Neural crest cell (in vitro differentiated cells): ENCODE results near the gene VEGFB. TPM values are rescaled to one million over a fixed set of nuclear protein-coding genes. Genes with fewer than 3 reads are reported as not detected.

Experiments used
- DNase-seq: peaks from one replicate; pipeline ENCODE4 v3.0.0; 2021; ENCODE audit warnings: low read depth, mixed read lengths, low spot score
- H3K27ac Mint-ChIP-seq: one replicate; pipeline ENCODE4 v1.8.0; 2021; ENCODE audit warnings: mild to moderate bottlenecking, mixed read lengths; ENCODE audit not compliant: unreplicated experiment
- H3K27me3 Mint-ChIP-seq: 2 replicates; pipeline ENCODE4 v1.8.0; 2021; ENCODE audit warnings: low read depth, mild to moderate bottlenecking, mixed read lengths
- H3K36me3 Mint-ChIP-seq: 2 replicates; pipeline ENCODE4 v1.8.0; 2021; ENCODE audit warnings: low read depth, mild to moderate bottlenecking, mixed read lengths
- H3K4me1 Mint-ChIP-seq: 2 replicates; pipeline ENCODE4 v1.8.0; 2021; ENCODE audit warnings: mixed read lengths
- H3K4me3 Mint-ChIP-seq: one replicate; pipeline ENCODE4 v1.8.0; 2021; ENCODE audit warnings: mild to moderate bottlenecking, mixed read lengths
- H3K9me3 Mint-ChIP-seq: 2 replicates; pipeline ENCODE4 v1.8.0; 2021; ENCODE audit warnings: mixed read lengths
- CTCF ChIP-seq: fragments of 200-600 bp; sonication (generic); conservative IDR thresholded peaks from 2 replicates; pipeline ENCODE4 v1.5.0; 2021; ENCODE audit warnings: antibody characterized with exemption, mild to moderate bottlenecking
- total RNA-seq: library from RNA; stranded (reverse); gene quantifications from 2 replicates; pipeline ENCODE4 v1.2.1, GENCODE V29; 2021

The VEGFB gene
- total RNA-seq, 1 donor from 2014 or later = 62.7 TPM

GRCh38 chr11:64251016-64251752 is 16.8 kb downstream of the VEGFB start, which contains the start of gene PLCB3:
Gene PLCB3, plus strand, starts transcription at chr11:64251530. Its CDS starts 120 bp downstream, at chr11:64251650.
- DNase-seq = peak; percentile 72
- Mint-ChIP-seq H3K4me3 (peak within 1 kb of the TSS; percentile 90), H3K27ac (no peak within 1 kb of the TSS), H3K27me3 (peaks cover 3% of the 10 kb centered on the region), H3K4me1 (peaks cover 28% of the 10 kb centered on the region), H3K36me3 (no peaks in the 10 kb centered on the region), H3K9me3 (no peaks in the 10 kb centered on the region)
- peak; percentile 87 for TF ChIP-seq CTCF

GRCh38 chr11:64251753-64252002 is 17.3 kb downstream of the VEGFB start:
- no peak for DNase-seq
- Mint-ChIP-seq H3K4me3 (peak overlapping the region; percentile 90), H3K36me3 (no peaks in the 10 kb centered on the region), H3K27ac (no peak overlapping the region), H3K4me1 (peaks cover 28% of the 10 kb centered on the region), H3K9me3 (no peaks in the 10 kb centered on the region), H3K27me3 (peaks cover 3% of the 10 kb centered on the region)
- no peak for TF ChIP-seq CTCF

- Mint-ChIP-seq H3K4me1 (peaks cover 28% of the 10 kb centered on the region), H3K27me3 (no peaks in the 10 kb centered on the region), H3K9me3 (no peaks in the 10 kb centered on the region), H3K27ac (no peak overlapping the region), H3K4me3 (peak overlapping the region; percentile 90), H3K36me3 (no peaks in the 10 kb centered on the region)
- no peak for DNase-seq
- peak; percentile 25 for TF ChIP-seq CTCF
These were observed 17.9 kb downstream of the VEGFB start for GRCh38 chr11:64252003-64252872.

DNA sequence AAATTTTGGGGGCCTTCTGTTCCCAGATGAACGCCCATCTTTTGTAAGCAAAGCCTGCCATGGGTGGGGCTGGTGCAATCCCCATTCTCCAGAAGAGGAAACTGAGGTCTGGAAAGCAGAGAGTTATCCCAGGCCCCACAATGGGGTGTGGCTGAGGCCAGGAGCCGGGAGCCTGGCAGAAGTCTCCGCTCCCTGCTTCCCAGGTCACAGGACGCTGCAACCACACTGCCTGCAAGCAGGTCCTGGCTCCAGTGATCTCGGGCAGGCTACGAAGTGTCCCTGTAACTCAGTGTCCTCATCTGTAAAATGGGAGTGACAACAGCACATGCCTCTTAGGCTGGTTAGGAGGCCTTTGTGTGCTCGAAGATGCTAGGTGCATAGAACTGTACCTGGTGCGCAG is 18.7 kb downstream of the VEGFB start:
- Mint-ChIP-seq H3K27ac (no peak overlapping the region), H3K9me3 (no peaks in the 10 kb centered on the region)
- no peak for TF ChIP-seq CTCF

DNA sequence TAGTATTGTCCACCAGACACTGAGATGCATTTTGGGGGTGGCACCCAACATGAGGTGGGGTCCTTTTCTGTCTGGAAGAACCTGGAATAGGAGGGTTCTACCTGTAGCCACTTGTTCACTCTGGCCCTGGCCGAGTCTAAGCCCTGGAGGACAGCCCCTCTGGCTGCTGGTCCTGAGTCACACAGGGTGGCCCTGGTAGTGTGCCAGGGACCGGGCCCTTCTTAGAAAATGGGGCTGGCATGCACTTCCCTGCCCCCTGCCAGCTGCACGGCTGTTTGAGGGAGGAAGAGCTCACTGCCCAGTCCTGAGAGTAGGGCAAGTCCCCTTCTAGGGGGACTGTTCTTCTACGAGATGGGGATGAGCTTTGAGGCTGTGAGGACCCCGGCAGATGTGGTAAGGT is 19.1 kb downstream of the VEGFB start:
- Mint-ChIP-seq H3K36me3 (peaks cover 2% of the 10 kb centered on the region), H3K27ac (no peak overlapping the region), H3K27me3 (no peaks in the 10 kb centered on the region), H3K4me1 (peaks cover 21% of the 10 kb centered on the region), H3K9me3 (no peaks in the 10 kb centered on the region), H3K4me3 (peak overlapping the region; percentile 83)
- DNase-seq = no peak
- TF ChIP-seq CTCF = no peak

More for the DNA sequence above, 18.7 kb downstream of the VEGFB start:
- no peak for DNase-seq
- Mint-ChIP-seq H3K4me3 (peak overlapping the region; percentile 83), H3K4me1 (peaks cover 23% of the 10 kb centered on the region), H3K27me3 (no peaks in the 10 kb centered on the region), H3K36me3 (peaks cover 2% of the 10 kb centered on the region)
